ENCODE measurements around the gene NEK7. TPM values are rescaled to one million over a fixed set of nuclear protein-coding genes. Genes with fewer than 3 reads are reported as not detected.
A peak's percentile ranks its signal among the peaks of the same experiment; 100 is the strongest.

The NEK7 gene
- total RNA-seq, 1 donor from 2014 or later: 44.9 TPM

DNA sequence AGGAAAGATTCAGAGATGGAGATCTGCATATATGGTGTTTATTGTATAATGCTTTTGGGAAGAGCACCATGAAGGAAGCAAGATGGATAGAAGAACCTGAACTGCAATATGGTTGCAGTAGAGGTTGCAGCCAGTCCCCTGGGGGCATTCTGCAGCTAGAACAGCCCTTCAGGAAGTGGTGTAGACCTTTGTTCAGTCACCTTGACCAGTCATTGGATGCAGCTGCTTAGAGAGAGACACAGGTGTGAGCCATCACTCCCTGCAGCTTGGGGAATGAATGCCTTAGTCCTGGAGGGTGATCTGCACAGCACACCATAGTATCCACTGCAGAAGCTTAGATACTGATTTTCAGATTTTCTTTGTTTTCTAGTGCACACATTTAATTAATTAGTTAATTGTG lies 42.3 kb downstream of the NEK7 start:
- Mint-ChIP-seq H3K4me3 (ENCODE audit: unreplicated experiment) (no peak overlapping the region), H3K4me1 (ENCODE audit: unreplicated experiment) (peaks cover 18% of the 10 kb centered on the region), H3K27ac (ENCODE audit: unreplicated experiment) (no peak overlapping the region), H3K36me3 (ENCODE audit: low read depth, unreplicated experiment) (peaks cover 6% of the 10 kb centered on the region), H3K9me3 (ENCODE audit: unreplicated experiment) (no peaks in the 10 kb centered on the region), H3K27me3 (ENCODE audit: unreplicated experiment) (peaks cover 2% of the 10 kb centered on the region)
- no peak for DNase-seq (ENCODE audit: low spot score)
- TF ChIP-seq, protein P1, sequence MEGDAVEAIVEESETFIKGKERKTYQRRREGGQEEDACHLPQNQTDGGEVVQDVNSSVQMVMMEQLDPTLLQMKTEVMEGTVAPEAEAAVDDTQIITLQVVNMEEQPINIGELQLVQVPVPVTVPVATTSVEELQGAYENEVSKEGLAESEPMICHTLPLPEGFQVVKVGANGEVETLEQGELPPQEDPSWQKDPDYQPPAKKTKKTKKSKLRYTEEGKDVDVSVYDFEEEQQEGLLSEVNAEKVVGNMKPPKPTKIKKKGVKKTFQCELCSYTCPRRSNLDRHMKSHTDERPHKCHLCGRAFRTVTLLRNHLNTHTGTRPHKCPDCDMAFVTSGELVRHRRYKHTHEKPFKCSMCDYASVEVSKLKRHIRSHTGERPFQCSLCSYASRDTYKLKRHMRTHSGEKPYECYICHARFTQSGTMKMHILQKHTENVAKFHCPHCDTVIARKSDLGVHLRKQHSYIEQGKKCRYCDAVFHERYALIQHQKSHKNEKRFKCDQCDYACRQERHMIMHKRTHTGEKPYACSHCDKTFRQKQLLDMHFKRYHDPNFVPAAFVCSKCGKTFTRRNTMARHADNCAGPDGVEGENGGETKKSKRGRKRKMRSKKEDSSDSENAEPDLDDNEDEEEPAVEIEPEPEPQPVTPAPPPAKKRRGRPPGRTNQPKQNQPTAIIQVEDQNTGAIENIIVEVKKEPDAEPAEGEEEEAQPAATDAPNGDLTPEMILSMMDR (IDR thresholded peaks at IDR 0.05; ENCODE audit: unreplicated experiment): no peak

DNA sequence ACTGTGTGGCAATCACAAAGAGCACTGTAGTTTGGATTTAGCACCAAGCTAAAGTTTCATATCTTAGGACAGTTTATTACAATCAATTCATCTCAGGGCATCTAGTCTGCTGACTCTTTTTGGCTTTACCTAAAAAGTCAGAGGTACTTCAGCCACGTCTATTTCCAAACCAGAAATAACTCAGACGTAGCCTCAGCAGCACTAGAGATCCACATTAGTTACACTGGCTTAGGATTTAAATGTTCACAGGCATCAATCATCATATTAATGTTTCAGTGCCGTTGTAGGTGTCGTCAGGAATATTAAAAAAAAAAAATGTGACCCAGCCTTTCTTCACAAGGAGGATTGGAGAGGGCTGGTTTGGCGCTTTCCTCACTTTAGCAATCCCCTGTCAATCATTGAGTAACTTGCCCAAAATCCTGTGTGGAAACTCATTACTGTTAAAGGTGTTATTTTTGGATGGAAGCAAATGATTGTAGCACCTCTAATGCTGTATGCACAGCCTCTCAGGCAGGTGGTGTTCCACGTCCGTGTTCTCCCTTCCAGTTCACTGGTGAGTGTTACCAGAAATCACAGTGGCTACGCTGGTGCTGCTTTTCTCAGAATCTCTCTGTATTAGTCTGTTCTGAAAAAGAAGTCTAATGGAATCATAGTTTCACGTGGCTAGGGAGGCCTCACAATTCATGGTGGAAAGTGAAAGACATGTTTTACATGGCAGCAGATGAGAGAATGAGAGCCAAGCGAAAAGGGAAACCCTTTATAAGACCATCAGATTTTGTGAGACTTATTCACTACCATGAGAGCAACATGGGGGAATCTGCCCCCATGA lies 45.4 kb downstream of the NEK7 start:
- Mint-ChIP-seq H3K27me3 (ENCODE audit: unreplicated experiment) (peaks cover 2% of the 10 kb centered on the region), H3K9me3 (ENCODE audit: unreplicated experiment) (no peaks in the 10 kb centered on the region), H3K4me1 (ENCODE audit: unreplicated experiment) (peaks cover 18% of the 10 kb centered on the region), H3K27ac (ENCODE audit: unreplicated experiment) (peak overlapping the region; percentile 79), H3K36me3 (ENCODE audit: low read depth, unreplicated experiment) (peaks cover 6% of the 10 kb centered on the region), H3K4me3 (ENCODE audit: unreplicated experiment) (no peak overlapping the region)
- TF ChIP-seq, protein P1 (IDR thresholded peaks at IDR 0.05; ENCODE audit: unreplicated experiment): no peak
- no peak for DNase-seq (ENCODE audit: low spot score)

DNA sequence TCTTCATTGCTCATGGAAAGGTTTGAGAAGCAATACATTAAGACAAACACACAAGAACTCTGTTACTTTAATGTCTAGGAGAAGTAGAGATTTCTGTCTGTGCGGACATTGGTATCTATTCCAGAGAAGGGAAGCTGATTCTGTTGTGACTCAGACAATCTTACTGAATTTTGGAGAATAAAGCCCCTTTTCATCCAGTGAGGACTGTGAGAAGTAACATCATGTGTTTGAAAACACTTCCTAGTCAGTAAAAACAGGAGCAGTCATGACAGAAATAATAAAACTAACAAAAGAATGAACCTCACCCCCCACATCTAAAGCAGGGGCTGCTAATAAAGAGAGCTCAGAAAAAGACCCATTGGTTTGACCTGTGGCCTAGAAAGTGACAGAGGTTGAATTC lies 46.6 kb downstream of the NEK7 start:
- Mint-ChIP-seq H3K27ac (ENCODE audit: unreplicated experiment) (no peak overlapping the region), H3K4me1 (ENCODE audit: unreplicated experiment) (peaks cover 16% of the 10 kb centered on the region), H3K4me3 (ENCODE audit: unreplicated experiment) (no peak overlapping the region), H3K36me3 (ENCODE audit: low read depth, unreplicated experiment) (peaks cover 3% of the 10 kb centered on the region), H3K27me3 (ENCODE audit: unreplicated experiment) (peaks cover 2% of the 10 kb centered on the region), H3K9me3 (ENCODE audit: unreplicated experiment) (no peaks in the 10 kb centered on the region)
- DNase-seq (ENCODE audit: low spot score): no peak
- TF ChIP-seq, protein P1 (IDR thresholded peaks at IDR 0.05; ENCODE audit: unreplicated experiment): no peak

DNA sequence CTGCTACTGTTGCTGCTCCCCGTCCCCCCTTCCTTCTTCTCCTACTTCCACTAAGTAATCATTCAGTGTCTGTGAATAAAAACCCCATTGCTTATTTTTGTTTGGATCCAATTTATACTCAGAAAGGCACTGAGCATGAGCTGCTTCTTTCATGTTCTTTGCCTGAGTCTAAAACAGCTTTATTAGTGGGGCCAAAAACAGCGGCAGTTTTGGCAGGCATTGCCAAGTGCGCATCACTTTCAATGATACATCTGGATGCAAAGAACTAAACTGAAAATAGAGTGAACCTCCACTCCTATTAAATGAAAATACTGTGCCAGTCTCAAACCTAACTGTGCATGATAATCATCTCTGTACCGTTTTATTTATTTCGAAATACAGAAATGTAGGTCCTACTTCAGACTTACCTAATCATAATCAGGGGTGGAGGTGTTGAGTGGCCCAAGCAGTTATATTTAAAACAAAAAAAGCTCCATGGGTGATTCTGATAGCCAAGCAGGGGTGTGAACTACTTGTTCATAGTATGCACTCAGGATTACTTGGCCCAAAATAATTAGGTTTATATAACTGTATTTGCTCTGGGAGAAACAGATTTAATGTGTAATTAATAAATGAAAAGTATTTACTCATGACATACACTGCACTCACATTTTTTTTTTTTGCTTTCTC lies 48.4 kb downstream of the NEK7 start:
- H3K9me3 Mint-ChIP-seq (ENCODE audit: unreplicated experiment): no peaks in the 10 kb centered on the region
- TF ChIP-seq, protein P1 (IDR thresholded peaks at IDR 0.05; ENCODE audit: unreplicated experiment): no peak
- no peak overlapping the region for H3K27ac Mint-ChIP-seq (ENCODE audit: unreplicated experiment)
- H3K36me3 Mint-ChIP-seq (ENCODE audit: low read depth, unreplicated experiment): no peaks in the 10 kb centered on the region
- peaks cover 10% of the 10 kb centered on the region for H3K4me1 Mint-ChIP-seq (ENCODE audit: unreplicated experiment)
- H3K27me3 Mint-ChIP-seq (ENCODE audit: unreplicated experiment): peaks cover 2% of the 10 kb centered on the region
- H3K4me3 Mint-ChIP-seq (ENCODE audit: unreplicated experiment): no peak overlapping the region
- no peak for DNase-seq (ENCODE audit: low spot score)

DNA sequence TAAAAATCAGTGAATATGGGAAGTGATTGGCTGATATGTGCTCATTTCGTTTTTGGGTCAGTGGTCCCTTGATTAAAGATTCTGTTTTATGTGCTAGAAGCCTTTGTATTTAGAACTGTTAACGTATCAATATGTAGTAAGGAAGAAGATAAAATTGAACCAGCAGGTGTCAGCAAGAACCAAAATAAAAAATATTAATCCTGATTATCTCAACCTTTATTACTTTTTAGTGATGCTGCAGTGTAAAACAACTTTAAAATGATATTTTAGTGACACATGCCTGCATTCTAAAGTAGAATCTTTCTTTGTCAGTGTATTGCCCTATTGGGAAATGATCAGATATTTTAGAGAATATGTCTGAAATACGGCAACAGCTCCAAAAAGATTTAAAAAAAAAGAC lies 49.5 kb downstream of the NEK7 start:
- H3K4me3 Mint-ChIP-seq (ENCODE audit: unreplicated experiment): no peak overlapping the region
- H3K36me3 Mint-ChIP-seq (ENCODE audit: low read depth, unreplicated experiment): peaks cover under 1% of the 10 kb centered on the region
- H3K4me1 Mint-ChIP-seq (ENCODE audit: unreplicated experiment): peaks cover 10% of the 10 kb centered on the region
- TF ChIP-seq, protein P1 (IDR thresholded peaks at IDR 0.05; ENCODE audit: unreplicated experiment): no peak
- no peaks in the 10 kb centered on the region for H3K9me3 Mint-ChIP-seq (ENCODE audit: unreplicated experiment)
- DNase-seq (ENCODE audit: low spot score): no peak
- H3K27me3 Mint-ChIP-seq (ENCODE audit: unreplicated experiment): no peaks in the 10 kb centered on the region
- no peak overlapping the region for H3K27ac Mint-ChIP-seq (ENCODE audit: unreplicated experiment)

All from endothelial cell (in vitro differentiated cells).